ENCODE data around the gene RSPO4. TPM values are rescaled to one million over a fixed set of nuclear protein-coding genes. Genes with fewer than 3 reads are reported as not detected.

RSPO4 gene
- total and polyA plus RNA-seq, 2 of the 8 experiments (the other 6 are each of a cell fraction or from before 2014, with no cell fraction given), result 3.4 to 6.4 TPM

GRCh38 chr20:1019344-1019743, 17.2 kb upstream of the RSPO4 start (continued):
- TF ChIP-seq SIN3A (conservative IDR thresholded peaks at IDR 0.05 in 1 of 2, IDR thresholded peaks at IDR 0.05 in 1 of 2; ENCODE audit: low read depth in 1 of 2, low read length in 2 of 2) (no peak), GTF2F1 (IDR thresholded peaks at IDR 0.05; ENCODE audit: borderline replicate concordance, low read depth, low read length) (no peak), E2F6 (IDR thresholded peaks at IDR 0.05) (no peak), POU5F1 (IDR thresholded peaks at IDR 0.05; ENCODE audit: low read depth, low read length) (no peak), EP300 (IDR thresholded peaks at IDR 0.05; ENCODE audit: borderline replicate concordance in 1 of 2, low read depth in 2 of 2, low read length in 2 of 2) (no peak)

Data from H1 (cell line).